GM18519 (cell line): Measurements from ENCODE around the gene SVOP.
"Not testable (repeated sequence)": the region's sequence is repeated elsewhere in the genome, so short reads cannot be mapped to it uniquely, and the experiment has no call there.

Experiments
- ATAC-seq: cut with Tn5 transposase; IDR thresholded peaks from one replicate; pipeline ENCODE4 v1.9.1; 2021; ENCODE audit warnings: mild to moderate bottlenecking, moderate library complexity; ENCODE audit not compliant: unreplicated experiment, low FRiP score

Gene SVOP

DNA sequence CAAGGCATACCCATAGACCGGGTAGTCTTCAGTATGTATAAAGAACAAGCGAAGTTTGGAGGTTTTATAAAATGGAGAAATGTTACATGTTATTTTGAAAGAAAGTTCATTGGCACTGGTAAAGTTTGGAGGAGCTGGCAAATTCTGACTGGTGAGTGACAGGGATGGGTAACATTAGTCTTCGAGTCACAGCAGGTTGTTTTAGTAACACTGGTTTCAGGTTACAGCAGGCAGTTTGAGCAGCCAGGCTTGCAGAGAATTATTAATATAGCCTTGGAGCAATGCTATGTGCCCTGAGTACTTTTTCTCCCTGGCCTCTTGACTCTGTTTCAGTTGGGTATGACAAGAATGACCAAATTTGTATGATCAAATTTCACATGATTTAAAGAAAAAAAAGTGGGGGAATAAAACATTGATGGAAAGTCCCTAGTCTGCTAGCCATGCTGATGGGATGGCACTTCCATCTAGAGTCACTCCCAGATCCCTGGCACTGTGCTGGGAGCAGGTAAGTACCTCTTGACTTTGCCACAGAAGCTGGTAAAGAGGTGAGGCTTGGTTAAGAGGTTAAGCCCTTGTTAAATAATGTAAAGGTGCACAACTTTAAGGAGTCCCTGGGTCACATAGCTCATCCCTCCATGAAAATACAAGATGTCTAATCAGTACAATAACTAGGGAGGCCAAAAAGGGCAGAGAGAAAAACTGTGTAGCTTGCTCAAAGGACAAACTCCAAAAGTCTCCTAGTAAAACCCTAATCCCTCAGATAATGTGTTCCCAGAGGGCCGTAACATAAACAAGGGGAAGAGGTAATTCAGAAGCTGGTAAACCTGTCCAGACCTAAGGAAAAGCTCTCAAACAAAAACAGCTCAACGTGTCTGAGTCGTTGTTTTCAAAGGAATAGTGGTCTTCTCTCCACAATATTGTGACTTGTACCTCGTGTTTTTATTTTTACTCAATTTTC is 12.7 kb upstream of the SVOP start:
- no peak for ATAC-seq

DNA sequence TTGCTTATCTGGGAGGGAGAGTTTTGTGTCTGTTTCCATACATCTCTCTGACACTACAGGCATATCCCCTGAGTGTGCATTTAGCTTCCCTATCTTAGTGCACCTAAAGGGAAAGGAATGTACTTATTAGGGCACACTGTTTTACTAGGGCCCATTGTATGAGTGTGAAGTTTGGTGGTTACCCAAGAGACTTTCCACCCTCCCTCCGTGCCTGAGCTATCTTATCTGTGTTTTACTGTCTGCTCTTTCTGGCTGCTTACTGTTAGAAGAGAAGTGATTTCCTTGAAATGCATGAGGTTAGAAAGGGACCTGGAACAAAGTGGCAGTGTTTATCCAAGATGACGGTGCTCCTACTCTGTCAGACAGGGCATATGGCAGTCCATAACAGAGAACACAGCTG is 8.5 kb upstream of the SVOP start:
- no peak for ATAC-seq

DNA sequence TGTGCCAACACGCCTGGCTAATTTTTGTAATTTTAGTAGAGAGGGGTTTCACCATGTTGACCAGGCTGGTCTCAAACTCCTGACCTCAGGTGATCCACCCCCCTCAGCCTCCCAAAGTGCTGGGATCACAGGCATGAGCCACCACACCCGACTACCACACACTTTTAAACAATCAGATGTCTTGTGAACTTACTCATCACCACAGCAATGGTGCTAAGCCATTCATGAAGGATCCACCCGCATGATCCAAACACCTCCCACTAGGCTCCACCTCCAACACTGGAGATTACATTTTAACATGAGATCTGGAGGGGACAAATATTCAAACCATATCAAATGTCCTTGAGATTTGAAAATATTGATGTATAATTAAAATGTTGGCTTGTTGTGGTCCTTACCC is 7.8 kb upstream of the SVOP start:
- not testable (repeated sequence) for ATAC-seq

DNA sequence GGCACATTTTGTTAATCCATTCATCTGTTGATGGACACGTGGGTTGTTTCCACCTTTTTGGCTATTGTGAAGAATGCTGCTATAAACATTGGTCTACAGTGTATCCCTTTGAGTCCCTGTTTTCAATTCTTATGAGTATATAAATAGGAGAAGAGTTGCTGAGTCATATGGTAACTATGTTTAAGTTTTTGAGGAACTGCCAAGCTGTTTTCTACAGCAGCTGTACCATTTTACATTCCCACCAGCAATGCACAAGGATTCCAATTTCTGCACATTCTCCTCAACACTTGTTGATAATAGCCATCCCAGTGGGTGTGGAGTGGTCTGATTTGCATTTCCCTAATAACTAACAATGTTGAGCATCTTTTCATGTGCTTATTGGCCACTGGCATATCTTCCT is 6.9 kb upstream of the SVOP start:
- no peak for ATAC-seq

DNA sequence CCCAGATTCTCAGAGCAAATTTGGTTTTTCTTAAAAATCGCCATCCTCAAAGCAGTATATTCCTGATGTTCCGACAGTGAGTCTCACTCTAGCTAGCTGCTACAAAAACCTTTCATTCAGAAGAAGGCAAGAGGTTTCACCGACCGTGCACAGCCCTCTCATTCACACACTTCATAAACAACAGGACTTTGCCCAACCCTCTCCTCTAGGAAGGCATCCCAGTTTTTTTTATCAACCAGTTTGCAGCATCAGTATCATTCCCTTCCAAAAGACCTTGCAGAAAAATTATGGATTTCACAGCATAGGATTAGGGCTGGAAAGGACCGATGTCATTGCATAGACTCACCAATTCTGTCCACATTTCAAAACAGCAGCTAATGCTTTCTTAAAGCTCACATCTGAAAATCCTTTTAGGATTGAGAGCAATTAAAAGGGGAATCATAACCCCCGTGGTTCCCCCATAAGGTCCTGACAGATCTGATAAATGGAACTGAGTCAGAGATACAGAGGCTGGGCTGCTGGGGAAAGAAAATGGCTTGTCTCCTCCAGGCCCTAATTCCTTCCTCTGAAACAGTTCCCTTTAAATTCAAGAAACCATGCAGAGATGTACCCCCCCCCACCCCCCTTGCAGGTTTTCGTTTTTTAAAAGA is 597 bp downstream of the SVOP start:
- no peak for ATAC-seq

DNA sequence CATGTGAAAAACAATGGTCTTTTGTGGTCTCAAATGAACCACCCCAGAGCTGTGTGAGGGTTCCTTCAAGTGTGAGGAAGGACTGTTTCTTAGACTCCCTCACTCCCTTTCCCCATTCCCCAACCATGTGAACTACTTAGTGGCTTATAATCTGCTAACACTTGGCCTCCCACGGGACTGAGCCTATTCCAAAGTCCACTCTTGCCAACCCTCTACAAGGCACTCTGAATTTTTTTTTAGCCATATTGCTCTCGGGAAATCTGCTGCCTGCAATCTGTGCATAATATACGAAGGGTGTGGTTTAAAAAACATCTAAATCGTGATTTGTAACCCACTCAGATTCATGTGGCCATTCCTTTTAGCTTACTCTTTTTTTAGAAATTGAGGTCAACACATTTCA is 2.6 kb downstream of the SVOP start:
- ATAC-seq = no peak

DNA sequence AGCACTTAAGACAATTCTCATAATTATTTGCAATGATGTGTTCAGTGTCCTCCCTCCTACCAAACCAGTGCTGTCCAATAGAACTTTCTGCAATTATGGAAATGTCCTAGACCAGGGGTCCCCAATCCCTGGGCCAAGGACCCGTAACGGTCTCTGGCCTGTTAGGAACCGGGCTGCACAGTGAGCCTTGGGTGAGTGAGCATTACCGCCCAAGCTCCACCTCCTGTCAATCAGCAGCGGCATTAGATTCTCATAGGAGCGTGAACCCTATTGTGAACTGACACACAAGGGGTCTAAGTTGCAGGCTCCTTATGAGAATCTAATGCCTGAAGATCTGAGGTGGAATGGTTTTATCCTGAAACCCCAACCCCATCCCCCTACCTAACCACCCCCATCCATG is 3.9 kb downstream of the SVOP start:
- ATAC-seq = no peak

DNA sequence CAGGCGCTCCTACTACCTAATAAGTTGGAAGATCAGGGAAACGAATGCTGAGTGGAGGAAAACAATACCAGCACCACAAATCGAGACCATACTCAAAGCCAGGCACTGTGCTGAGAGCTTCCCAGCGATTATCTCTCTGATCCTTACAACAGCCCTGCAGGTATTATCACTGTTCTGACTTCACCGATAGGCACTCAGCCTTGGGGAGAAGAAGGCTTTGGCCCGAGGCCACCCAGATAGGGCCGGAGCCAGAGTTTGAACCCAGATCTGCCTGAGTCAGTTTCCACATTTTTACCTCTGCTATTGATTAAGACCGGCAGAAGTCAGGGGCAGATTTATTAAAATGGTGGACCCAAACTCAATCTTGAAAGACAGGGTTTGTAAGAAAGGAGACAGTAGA is 4.9 kb downstream of the SVOP start:
- no peak for ATAC-seq

DNA sequence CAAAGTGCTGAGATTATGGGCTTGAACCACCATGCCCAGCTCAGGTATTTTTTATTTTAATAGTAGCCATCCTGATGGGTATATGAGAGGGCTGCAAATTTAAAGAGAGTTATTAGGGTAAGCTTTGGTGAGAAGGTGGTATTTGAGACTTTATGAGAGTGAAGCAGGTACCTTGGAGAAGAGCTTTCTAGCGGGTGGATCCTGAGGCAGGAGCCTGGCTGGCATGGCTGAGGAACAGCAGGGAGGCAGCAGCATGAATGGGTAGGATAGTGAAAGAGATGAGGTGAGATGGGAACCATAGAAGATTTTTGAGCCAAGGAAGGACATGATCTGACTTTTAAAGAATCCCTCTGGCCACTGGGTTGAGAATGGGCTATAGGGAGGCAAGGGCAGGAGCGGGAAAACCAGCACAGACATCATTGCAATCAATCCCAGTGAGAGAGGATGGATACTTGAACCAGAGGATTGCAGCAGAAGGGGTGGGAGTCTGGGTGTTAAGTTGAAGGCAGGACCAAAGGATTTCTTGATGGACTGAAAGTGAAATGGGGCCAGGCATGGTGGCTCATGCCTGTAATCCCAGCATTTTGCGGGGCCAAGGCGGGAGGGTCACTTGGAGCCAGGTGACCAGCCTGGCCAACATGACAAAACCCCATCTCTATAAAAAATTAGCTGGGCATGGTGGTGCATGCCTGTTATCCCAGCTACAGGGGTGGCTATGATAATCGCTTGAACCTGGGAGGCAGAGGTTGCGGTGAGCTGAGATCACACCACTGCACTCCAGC is 5.7 kb downstream of the SVOP start:
- no peak for ATAC-seq

DNA sequence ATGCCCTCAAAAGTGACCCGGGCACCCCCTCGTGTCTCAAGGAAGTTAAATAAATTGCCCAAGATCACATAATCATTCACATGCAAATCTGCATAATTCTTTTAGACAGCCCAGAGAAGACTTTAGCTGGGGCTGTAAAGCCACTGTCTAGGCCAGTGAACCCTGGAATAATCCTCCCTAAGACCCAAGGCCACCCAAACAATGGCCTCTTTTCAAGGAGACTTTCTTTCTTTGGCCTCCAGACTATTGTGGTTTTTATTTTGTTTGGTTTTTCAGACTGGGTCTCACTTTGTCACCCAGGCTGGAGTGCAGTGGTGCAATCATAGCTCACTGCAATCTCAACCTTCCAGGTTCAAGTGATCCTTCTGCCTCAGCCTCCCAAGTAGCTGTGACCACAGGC is 10.6 kb downstream of the SVOP start:
- ATAC-seq = no peak

DNA sequence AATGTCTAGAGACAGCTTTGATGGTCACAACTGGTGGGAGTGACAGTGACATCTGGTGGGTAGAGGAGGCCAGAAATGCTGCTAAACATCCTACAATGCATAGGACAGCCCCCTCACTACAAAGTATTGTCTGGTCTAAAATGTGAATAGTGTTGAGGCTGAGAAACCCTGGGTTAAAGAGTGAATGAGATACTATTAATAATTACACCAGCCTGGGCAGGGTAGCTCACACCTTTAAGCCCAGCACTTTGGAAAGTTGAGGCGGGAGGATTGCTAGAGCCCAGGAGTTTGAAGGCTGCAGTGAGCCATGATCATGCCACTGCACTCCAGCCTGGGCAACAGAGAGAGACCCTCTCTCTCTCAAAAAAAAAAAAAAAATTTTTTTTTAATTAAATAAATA is 11.1 kb downstream of the SVOP start:
- no peak for ATAC-seq

DNA sequence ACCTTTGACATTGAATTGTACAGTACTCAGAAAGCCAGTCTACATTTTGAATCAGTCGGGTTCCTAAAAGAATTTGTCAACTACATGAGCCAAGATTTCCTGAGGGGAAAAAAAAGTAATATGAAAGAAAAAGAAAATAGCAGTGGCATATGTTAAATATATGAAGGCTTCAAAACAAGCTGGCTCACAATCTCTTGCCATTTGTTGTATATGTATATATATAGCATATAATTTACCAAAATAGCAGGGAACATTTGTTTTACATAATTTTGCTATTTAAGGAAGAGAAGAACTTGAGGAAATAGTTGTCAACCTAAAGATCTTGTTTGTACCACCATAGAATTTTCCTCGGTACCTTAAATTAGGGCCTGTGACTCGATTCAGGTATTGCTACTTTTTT is 16.9 kb downstream of the SVOP start:
- ATAC-seq = no peak

DNA sequence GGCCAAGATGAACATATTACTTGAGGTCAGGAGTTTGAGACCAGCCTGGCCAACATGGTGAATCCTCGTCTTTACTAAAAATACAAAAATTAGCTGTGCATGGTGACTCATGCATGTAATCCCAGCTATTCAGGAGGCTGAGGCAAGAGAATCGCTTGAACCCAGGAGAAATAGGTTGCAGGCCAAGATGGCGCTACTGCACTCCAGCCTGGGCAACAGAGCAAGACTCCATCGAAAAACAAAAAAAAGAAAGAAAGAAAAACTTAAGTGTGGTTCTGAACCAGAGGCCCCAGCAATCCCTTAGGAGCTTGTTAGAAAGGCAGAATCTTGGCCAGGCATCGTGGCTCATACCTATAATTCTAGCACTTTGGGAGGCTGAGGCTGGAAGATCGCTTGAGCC is 24.5 kb downstream of the SVOP start:
- no peak for ATAC-seq

DNA sequence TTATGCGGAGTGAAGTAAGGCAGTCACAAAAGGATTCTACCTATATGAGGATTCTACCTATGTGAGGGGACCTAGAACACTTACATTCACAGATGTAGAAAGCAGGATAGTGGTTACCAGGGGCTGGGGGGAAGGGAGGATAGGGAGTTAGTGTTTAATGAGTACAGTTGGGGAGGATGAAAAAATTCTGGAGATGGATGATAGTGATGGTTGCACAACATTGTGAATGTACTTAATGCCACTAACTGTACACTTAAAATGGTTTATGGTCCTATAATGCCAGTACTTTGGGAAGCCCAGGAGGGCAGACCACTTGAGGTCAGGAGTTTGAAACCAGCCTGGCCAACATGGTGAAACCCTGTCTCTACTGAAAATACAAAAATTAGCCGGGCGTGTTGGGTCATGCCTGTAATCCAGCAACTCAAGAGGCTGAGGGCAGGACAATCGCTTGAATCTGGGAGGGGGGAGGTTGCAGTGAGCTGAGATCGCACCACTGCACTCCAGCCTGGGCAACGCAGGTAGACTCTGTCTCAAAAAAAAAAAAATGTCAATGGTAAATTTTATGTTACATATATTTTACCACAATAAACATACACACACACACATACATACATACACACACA is 25.4 kb downstream of the SVOP start:
- no peak for ATAC-seq

DNA sequence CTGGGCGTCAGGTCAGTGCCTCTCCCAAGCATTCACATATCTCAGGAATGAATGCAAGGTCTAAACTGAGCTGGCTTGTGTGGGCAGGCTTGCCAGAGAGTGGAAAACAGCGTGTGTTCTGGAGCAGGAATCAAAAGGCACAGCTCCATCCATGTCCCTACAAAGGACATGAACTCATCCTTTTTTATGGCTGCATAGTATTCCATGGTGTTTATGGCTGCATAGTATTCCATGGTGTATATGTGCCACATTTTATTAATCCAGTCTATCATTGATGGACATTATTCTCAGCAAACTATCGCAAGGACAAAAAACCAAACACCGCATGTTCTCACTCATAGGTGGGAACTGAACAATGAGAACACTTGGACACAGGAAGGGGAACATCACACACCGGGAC is 30.8 kb downstream of the SVOP start:
- not testable (repeated sequence) for ATAC-seq

DNA sequence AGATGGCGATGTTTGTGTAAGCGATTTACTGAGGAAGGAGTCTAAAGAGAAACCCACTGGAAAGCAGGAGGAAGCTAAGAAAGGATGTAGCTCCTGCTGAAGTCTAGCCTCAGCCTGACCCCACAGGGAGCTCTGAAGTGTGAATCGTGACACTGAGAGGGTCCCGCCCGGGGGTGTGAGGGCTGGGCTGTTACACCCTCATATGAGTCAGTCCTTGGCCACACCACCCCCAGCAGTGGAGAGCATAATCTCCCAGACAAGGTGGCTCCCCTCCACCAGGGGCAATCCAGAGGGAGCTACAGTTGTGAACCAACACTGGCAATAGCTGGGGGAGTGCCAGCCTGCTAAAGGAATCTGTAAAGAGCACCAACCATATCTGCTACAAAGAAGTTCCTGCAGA is 31.5 kb downstream of the SVOP start:
- ATAC-seq = no peak

DNA sequence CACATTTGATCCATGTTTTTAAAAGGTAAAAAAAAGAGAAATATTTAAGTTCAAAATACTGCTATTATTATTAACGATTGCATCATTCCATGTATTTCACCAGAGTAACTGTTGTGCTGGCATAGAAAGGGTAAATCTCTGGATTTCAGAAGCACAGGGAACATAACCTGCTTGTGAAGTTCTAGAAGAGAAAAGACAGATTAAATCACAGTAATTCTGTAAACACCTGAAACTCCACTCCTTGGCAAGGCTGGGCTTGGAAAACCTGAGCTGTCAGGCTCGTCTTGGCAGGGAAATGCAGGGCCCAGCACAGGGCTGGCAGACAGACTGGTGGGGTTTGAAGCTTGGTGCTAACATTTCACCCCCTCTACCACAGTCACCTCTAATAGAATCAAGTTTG is 35.1 kb downstream of the SVOP start:
- no peak for ATAC-seq

DNA sequence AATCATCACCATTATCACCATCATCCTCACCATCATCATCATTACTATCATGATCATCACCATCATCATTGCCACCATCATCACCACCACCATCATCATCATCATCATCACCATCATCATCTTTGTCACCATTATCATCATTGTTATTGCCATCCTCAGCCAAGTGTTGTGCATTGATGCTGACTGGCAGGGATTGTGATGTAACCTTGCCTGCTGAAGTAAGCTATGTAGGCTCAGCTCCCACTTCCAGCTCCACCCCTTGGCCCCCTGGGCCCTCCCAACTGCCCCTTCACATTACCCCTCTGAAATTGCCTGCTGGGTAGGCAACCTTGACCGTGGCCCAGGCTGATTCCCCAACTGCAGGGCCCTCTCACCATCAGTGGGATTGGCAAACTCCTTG is 37.6 kb downstream of the SVOP start:
- ATAC-seq = no peak

DNA sequence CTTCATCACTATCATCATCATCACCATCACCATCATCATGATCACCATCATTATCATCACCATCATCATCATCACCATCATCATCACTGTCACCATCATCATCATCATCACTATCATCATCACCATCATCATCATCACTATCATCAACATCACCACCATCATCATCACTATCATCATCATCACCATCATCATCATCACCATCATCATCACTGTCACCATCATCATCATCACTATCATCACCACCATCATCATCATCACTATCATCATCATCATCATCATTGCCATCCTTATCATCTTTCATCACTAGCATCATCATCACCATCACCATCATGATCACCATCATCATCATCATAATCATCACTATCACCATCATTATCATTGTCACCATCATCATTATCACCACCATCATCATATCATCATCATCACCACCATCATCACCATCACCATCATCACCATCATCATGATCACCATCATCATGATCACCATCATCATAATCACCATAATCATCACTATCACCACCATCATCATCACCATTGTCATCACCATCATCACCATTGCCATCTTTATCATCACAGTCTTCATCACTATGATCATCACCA is 38.1 kb downstream of the SVOP start:
- ATAC-seq = no peak

DNA sequence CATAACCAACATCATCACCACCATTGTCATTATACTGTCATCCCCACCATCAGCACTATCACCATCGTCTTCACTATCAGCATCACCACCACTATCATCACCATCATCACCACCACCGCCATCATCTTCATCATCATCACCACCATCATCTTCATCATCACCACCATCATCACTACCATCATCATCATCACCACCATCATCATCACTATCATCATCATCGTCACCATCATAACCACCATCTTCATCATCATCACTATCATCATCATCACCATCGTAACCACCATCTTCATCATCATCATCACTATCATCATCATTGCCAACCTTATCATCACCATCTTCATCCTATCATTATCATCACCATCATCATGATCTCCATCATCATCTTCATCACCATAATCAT is 39.0 kb downstream of the SVOP start:
- ATAC-seq = no peak
